Hippocampal formation (tissue), 2 donors: Measurements from ENCODE around the gene PRKCD.

Experiments used
- DNase-seq, 2 donors: peaks; one replicate each; lab custom pipeline; 2025; lab: John Stamatoyannopoulos, UW

The PRKCD gene

DNA sequence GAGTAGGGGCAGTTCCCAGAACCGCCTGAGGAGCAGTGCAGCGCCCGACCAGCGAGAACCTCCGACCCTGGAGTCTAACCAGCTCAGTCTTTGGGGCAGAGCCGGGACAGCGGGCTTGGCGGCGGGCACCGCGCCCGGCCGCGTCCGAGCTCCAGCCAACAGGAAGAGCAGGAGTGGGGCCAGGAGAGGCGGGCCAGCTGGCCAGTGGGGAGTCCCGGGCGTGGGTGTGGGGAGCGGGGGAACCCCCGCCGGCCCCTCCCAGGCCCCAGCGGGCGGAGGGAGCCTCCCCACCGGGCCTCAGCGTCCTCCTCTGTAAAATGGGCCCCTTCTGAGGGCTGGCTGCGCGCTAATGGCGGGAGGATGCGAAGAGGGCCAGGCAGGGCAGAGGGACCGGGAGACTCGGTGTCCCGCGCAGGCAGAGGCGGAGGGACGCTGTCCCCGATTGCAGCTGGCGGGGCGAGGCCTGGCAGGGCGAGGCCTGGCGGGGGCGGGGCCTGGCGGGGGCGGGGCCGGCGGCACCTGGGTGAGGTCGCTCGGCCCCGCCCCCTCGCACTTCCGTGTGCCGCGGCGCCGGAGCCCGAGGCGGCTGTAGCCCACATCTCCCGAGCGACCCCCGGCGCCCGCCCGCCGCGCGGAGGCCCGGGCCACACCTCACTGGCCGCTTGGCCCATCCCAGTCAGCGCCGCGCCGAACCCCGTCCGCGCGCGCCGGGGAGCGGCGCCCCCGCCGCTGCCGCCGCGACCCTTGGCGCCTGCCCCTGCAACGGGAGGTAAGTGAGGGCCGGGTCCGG lies at the start of gene PRKCD:
PRKCD (plus strand) TSS at position 550 of the 790 bp plus-strand sequence. CDS start 17,214 bp downstream, outside the sequence.
- DNase-seq = peak; percentile 37 to 73

DNA sequence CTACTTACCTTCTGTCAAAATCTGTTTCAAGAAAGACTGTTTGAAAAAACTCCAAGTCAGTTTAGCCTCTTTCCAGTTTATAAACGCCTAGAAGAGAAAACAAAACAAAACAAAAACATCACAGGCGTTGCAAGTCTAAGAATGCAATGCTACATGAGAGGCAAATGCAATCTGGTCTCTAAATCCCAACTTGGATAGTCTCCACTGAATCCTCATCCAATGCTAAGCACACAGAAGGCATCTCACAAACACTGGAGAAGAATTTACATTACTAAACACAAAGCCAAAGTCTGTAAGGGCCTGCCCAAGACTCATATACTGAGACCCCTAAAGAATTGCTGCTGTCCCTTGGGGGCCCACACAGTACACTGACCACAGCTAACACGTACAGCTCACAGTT lies 49.2 kb upstream of the PRKCD start:
- no peak for DNase-seq

DNA sequence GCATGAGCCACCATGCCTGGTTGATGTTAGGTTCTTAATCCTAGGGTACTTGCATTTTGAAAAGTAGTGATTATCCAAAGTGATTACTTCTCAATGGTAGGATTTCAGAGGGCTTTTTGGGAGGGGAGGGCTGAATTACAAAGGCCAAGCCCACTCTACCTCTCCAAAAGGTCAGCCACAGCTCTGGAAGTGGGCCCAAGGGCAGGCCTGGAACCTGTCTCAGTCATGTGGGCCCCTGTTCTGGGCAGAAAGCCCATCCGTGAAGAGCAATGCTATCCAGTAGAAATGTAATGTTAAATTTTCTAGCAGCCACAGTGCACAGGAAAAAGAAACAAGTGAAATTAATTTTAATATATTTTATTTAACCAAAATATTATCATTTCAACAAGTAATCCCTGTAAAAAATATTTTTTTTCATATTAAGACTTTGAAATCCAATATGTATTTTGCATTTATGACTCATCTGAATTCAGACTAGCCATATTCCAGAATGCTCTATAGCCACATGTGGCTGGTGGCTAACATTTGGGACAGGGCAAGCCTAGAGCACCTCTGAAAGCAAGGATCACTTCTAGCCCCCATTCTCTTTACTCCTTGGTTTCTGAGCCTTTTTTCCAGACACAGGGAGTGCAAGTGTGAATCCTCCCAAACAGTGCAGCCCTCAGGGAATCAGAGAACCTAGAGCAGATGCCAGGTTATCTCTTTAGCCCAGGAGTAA lies 47.6 kb upstream of the PRKCD start:
- DNase-seq = no peak

DNA sequence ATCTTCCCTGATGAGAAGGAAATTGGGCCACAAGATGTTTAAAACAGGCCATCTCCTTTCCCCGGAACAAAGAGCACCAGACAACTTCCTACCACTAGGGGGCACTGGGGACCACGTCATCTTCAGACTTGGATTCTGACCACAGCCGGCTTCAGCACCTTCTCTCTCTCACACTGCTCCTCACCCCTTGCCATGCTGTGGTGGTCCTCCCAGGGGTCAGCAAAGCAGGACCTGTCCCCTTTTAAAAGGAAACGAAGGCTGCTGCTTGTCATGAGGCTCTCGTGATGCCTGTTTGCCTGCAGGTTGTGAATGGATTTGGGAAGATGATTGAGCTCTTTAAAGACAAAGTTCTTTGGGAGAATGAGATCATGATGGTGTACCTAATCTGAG lies 47.0 kb upstream of the PRKCD start:
- peak; percentile 78 to 84 for DNase-seq

DNA sequence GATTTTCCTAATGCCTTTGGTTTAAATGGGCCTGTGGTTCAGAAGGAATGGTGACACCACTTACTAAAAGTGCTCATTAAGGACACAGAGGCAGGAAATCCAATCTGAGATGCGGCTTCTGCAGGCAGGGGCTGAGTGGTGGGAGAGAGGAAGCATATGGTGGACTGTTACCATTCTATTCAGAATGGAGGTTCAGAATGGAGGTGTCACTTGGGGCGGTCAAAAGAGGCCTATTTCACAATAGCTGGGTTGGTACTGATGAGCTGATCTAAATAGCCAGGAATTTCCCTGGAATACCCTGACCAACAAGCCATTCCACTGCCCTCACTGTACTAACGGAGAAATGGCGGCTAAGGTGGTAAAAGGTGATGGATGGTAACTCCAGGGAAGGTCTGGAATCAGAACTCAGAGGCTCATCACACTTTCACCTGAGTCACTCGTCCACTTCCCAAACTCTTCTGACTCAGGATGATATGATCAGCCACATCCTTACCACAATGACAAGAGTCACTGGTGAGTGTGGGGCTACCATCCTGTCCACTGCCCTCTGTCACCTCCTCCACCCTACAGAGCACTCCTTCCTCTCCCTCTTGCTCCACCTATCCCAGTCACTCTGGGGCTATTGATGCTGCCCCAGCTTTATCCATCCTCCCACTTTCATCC lies 46.5 kb upstream of the PRKCD start:
- no peak for DNase-seq

DNA sequence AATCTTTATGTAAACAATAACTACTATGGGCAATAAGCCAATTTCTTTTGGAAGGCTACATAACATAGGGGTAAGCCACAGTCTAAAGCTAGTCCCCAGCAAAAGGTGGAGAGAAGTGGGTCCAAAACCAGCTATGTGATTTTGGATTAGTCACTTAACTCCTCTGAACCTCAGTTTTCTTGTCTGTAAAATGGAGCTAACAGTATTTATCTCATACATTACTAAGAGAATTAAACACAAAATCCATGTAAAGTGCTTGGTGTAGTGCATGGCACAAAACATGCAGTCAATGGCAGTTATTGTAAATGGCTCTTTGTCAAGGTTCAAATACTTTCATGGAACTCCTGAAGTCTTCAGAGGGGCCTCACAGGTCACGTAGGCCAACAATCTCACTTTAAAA lies 44.1 kb upstream of the PRKCD start:
- DNase-seq = no peak

DNA sequence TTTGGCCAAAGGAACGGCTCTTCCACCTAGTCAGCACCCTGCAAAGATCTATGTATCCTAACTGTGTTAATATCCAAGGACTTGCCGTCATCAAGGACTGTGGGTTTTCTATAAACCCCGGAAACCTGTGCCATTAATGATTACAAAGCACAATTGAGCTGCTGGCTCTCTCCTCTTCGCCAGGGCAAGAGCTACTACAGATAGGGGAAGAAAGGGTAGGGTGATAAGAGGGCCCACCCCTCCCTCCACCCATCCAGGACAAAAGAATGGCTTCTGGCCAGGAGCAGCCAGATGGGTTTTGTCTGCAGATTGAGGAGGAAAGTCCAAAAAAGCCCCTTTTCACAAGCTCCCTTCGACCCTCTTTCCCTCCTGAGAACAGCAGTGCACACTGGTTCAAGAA lies 40.7 kb upstream of the PRKCD start:
- no peak for DNase-seq

DNA sequence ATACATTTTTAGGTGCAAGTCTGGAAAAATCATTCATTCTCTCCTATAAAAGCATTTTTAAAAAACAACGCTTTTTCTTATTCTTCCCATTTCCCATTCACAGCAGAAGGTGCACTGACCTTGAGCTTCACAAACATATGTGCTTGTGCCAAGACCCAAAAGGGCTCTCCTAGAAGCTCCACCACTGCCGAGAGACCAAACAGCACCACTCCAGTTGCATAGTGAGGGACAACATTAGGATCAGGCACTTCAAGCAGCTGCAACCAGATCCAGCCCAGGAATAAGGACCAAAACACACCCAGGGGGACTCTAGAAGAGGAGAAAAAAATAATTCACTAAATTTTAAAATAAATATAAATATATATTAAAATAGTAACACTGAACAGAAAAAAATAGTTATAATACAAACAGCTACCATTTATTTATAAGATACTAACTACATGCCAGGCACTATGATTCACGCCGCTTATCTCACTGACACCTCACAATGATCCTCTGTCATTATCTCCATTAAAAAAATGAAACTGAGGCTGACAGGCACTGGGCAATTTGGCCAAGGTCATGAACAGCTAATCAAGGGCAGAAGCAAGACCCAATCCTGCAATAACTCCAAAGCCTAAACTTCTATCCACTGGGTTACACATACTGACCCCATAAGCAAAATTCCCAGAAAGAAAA lies 38.6 kb upstream of the PRKCD start:
- no peak for DNase-seq

DNA sequence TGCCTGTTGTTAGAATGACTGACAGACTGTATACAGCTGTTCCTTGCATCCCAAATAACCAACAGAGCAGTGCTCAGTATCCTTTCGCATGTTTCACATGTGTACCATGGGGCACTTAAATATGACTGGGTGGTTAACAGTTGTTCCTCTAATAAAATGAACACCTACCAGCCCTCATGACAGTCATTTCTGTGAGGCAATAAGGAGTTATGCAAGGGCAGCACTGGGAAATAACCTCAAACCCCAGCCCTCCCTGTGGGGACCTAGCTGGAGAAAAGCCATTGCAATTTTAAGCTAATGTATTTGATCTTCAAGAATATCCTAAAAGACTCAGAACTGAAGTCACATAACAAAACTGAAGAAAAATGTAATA lies 38.1 kb upstream of the PRKCD start:
- DNase-seq = no peak

DNA sequence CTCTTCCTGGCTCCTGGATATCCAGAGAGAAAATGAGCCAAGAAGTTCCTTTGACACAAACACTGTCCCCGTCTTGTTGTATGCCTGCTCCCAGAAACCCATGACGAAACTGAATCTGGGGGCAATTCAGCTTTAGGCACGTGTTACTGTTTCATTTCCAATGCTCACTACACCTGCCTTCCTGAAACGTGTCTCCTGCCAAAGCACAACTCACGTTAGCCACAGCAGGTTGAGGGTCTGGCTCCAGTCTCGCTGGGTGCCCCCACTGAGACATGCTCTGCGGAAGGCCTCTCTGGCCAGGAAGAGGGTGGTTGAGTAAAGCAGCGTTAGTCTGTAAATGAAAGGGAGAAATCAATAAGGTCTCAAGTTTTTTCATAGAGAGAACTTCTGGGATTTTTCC lies 37.5 kb upstream of the PRKCD start:
- no peak for DNase-seq

DNA sequence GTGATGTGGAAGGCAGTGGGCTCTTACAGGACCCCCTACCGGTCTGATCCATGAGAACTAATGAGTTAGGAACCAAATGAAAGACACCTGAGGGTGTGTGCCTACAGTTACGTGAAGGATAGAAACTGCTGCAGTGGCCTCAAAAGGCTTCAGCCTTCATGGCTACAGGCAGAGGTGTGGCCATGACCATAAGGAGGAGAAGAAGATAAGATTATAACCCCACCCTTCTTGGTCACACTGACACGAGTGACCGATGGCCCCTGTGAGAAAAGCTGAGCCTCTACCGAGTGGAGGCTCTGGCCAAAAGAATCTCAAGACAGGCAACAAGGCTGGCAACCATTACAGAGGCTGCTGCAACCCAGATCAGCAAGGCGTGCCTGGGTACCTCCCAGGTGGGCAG lies 37.1 kb upstream of the PRKCD start:
- DNase-seq = no peak

DNA sequence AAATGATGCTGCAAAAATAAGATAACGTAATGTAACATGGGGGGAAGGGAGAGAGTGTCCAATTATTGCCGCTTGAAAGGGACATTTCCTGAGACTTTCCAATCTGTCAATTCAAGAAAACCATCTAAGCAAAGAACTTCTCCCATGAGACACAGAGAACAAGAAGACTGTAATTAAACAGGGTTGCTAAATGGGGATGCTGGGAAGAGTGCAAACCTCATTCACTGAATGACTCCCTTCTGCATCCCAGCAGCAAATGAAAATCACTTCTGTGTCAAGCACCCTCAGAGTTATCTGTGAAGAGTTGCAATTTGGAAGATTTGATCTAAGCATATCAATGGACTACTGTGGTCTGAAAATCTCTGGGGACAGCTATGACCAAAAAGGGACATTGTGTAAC lies 34.4 kb upstream of the PRKCD start:
- DNase-seq = no peak

DNA sequence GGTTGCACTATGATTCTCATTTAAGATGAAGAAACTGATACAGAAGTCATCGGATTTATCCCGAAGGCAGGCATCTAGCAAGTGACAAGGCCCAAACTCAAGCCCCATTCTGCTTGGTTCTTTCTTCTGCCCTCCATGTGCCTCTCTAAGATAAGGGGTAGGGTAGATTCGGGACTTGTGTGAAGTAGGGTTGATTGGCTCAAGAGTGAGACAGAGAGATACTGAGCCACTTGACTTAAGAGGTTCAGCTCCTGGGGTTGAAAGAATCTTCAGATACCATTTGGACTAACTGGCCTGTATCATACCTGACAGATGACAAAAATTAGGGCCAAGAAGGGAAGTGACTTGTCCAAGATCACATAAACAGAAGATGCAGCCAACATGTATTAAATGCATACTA lies 31.7 kb upstream of the PRKCD start:
- no peak for DNase-seq

DNA sequence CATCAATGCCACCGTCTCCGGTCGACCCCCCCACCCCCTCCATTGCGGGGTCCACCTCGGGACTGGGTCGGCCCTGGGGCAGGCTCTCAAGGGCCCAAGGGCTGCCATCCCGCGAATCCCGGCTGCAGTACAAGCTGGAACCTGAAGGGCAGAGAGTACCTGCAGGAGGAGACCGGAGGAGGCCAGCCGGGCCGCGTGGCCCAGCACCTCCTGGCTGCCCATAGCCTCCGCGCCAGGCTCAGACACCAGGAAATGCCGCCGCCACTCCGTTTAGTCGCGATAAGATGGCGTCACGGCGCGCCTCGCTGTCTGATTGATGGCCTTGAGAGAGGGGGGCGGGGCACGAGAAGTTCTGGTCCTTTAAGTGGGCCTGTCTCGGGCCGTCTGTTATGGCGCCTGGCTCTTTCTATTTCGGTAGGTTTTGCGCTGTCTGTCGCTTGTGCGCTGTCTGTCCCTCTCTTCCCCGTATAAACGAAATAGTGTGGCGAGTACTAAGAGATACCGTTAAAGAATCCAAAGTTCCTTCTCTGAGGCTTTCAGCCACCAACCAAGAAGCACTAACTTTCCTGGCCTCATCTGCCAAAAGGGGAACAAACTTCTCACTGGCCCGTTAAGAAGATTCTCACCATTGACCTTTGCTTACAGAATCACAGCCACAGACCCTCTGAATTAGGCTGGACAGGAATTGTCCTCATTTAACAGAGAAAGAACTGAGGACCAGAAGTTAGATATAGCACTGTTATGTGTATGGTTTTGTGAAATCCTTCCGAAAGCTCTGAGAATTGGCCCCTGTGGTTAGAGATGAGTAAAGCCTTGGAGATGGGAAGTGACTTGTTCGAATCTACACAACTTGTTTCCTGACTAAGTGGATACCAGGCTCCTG lies 30.6 kb upstream of the PRKCD start, which contains the start of gene RFT1:
RFT1 (minus strand) TSS at position 257 of the 883 bp plus-strand sequence; CDS start at position 222, 35 bp downstream.
- DNase-seq = peak; percentile 91 to 92

DNA sequence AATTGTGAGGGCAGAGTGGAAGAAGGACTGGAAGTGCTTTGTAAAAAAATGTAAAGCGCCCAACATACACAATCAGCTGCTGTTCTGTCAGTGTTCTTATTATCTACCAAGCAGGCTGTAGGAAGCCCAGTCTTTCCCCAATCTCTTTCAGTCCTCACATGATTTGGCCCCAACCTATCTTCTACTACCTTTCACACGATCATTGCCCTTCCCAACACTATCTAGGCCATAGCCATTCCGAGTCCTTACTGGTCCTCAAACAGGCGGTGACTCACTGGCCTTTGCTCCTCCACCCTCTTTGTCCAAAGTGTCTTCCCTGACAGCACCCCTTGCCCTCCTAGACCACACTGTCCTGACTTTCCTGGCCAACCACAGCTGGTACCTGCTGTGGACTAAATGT lies 29.9 kb upstream of the PRKCD start:
- no peak for DNase-seq

DNA sequence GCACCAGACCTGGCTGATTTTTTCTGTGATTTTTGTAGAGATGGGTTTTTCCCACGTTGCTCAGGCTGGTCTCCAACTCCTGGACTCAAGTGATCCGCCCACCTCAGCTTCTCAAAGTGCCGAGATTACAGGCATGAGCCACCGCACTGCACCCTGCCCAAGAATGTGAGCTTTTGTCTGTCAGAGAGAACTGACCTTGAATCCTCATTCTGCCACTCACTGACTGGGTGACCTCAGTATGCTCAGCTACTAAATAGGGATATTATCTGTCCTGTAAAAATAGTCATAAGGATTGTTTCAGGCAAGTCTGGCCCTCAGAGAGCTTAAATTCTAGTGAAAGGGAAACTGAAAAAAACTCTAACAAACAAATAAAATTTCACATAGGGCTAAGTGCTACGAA lies 28.7 kb upstream of the PRKCD start:
- no peak for DNase-seq

DNA sequence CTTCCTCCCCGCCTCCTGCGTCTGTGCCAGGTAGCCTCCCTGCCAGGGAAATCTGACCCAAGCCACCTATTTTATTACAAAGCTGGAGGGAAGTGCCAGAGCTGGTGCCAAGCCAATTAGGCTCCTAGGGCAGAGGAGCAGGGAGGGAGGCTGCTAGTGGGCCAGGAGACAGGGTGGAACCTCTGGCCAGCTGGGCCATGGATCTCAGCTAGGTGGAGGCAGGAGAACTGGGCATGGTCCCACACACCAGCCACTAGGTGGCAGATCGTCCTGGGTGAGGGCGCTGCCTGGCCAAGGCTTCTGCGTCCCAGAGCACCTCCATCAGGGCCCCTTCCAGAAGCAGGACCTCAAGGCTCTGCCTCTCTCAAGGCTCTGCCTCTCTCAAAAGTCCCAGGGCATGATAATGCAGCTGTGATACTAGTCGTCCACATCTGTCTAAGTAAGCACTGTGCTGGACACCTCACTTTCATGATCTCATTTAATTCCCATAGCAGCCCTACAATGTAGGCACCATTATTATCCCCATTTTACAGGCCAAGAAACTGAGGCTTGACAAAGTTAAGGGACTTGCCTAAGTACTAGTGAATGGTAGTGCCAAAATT lies 26.3 kb upstream of the PRKCD start:
- peak; percentile 18 to 42 for DNase-seq

DNA sequence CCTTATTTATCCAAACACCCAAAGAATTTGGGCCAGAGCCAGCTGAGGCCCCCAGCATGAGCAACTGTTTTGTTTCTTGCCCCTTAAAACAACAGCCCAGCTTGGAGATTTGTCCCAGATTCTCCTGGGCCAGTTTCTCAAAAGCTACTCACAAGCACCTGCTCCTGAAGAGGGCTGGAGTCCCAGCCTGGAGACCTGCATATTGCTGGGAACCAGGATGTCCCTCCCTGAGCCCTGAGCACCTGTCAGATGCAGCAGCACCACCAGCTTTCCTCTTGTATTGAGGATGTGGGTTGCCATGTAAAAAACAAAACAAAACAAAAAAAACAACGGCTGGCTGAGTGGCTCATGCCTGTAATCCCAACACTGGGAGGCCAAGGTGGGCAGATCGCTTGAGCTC lies 23.8 kb upstream of the PRKCD start:
- DNase-seq = no peak

DNA sequence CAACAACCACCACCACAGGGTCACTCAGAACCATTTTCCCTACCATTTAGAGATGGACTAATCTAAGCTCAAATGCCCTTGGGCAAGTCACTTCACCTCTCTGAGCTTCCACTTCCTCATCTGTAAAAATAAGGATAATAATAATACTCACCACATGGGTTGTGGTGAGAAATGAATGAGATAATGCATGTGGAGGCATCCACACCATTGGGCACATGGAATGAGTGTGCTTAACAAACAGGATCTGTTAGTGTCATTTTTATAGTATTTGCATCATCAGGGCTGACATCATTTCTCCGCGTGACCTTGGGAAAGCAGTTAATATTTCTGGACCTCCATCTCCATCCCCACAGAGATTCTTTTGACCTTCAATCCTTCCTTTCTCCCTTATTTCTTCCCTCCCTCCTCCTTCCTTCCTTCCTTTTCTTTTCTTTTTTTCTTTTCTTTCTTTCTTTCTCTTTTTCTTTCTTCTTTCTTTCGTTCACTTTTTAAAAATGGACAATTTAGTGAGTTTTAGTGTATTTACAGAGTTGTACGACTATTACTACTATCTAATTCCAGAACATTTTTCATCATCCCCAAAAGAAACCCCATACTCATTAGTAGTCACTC lies 23.1 kb upstream of the PRKCD start:
- no peak for DNase-seq
